Trophoblast cell (in vitro differentiated cells and primary cell): ENCODE measurements around the gene ATXN7L3B.

Experiments
- DNase-seq, 2 donors: peaks; one replicate each; pipeline ENCODE4 v3.0.0-alpha.2; 2016
- H2AFZ ChIP-seq: 2 replicates; pipeline ENCODE4 v1.6.1; 2013; ENCODE audit warnings: low read length, moderate library complexity, mild to moderate bottlenecking; ENCODE audit not compliant: insufficient read depth, poor library complexity
- H2AK5ac ChIP-seq: 2 replicates; pipeline ENCODE4 v1.6.1; 2013; ENCODE audit warnings: mild to moderate bottlenecking, low read length
- H2BK120ac ChIP-seq: 2 replicates; pipeline ENCODE4 v1.6.1; 2013; ENCODE audit warnings: low read length, mild to moderate bottlenecking, moderate library complexity; ENCODE audit not compliant: insufficient read depth, poor library complexity
- H2BK12ac ChIP-seq: 2 replicates; pipeline ENCODE4 v1.6.1; 2013; ENCODE audit warnings: mild to moderate bottlenecking, low read length, moderate library complexity
- H2BK5ac ChIP-seq: 2 replicates; pipeline ENCODE4 v1.6.1; 2013; ENCODE audit warnings: low read length, low read depth, moderate library complexity, mild to moderate bottlenecking; ENCODE audit not compliant: poor library complexity
- H3K14ac ChIP-seq: 2 replicates; pipeline ENCODE4 v1.6.1; 2013; ENCODE audit warnings: mild to moderate bottlenecking, low read length
- H3K18ac ChIP-seq: 2 replicates; pipeline ENCODE4 v1.6.1; 2013; ENCODE audit warnings: mild to moderate bottlenecking, low read length
- H3K23ac ChIP-seq: 2 replicates; pipeline ENCODE4 v1.6.1; 2013; ENCODE audit warnings: low read length
- H3K27ac ChIP-seq: 2 replicates; pipeline ENCODE4 v1.5.1; 2013; ENCODE audit warnings: low read depth, mild to moderate bottlenecking, inconsistent platforms, low read length, moderate library complexity
- H3K27me3 ChIP-seq: 2 replicates; pipeline ENCODE4 v1.6.1; 2013; ENCODE audit warnings: inconsistent platforms, mild to moderate bottlenecking, low read length, moderate library complexity; ENCODE audit not compliant: insufficient read depth
- H3K36me3 ChIP-seq, 2 experiments: 1 replicate in 1 of 2; 2 replicates in 1 of 2; pipeline ENCODE4 v1.6.1; 2013; ENCODE audit warnings: low read length in 2 of 2, mild to moderate bottlenecking in 2 of 2, moderate library complexity in 1 of 2; ENCODE audit not compliant: insufficient read depth in 2 of 2, control insufficient read depth in 1 of 2
- H3K4ac ChIP-seq: 2 replicates; pipeline ENCODE4 v1.6.1; 2013; ENCODE audit warnings: low read depth, mild to moderate bottlenecking, low read length, moderate library complexity
- H3K4me1 ChIP-seq, 2 experiments: 1 replicate in 1 of 2; 2 replicates in 1 of 2; pipeline ENCODE4 v1.6.1; 2013; ENCODE audit warnings: low read length in 2 of 2, mild to moderate bottlenecking in 2 of 2, moderate library complexity in 1 of 2; ENCODE audit not compliant: insufficient read depth in 2 of 2, control insufficient read depth in 1 of 2
- H3K4me2 ChIP-seq: 2 replicates; pipeline ENCODE4 v1.6.1; 2013; ENCODE audit warnings: inconsistent platforms, mild to moderate bottlenecking, low read length, moderate library complexity
- H3K4me3 ChIP-seq: 2 replicates; pipeline ENCODE4 v1.5.1; 2013; ENCODE audit warnings: mild to moderate bottlenecking, low read depth, low read length, inconsistent platforms
- H3K79me1 ChIP-seq: one replicate; pipeline ENCODE4 v1.6.1; 2013; ENCODE audit warnings: low read length
- H3K79me2 ChIP-seq: 2 replicates; pipeline ENCODE4 v1.6.1; 2013; ENCODE audit warnings: low read length, mild to moderate bottlenecking; ENCODE audit not compliant: control insufficient read depth, insufficient read depth, poor library complexity
- H3K9ac ChIP-seq: 2 replicates; pipeline ENCODE4 v1.6.1; 2013; ENCODE audit warnings: mild to moderate bottlenecking, low read length
- H3K9me3 ChIP-seq: 2 replicates; pipeline ENCODE4 v1.6.1; 2013; ENCODE audit warnings: low read depth, mild to moderate bottlenecking, control low read depth, inconsistent platforms, low read length; ENCODE audit not compliant: insufficient read depth
- H4K12ac ChIP-seq: 2 replicates; pipeline ENCODE4 v1.6.1; 2013; ENCODE audit warnings: low read depth, mild to moderate bottlenecking, low read length, moderate library complexity
- H4K8ac ChIP-seq: 2 replicates; pipeline ENCODE4 v1.6.1; 2013; ENCODE audit warnings: low read depth, mild to moderate bottlenecking, low read length, moderate library complexity
- H4K91ac ChIP-seq: one replicate; pipeline ENCODE4 v1.6.1; 2013; ENCODE audit warnings: low read depth, mild to moderate bottlenecking, low read length, moderate library complexity
- WGBS: extraction: QIAGEN DNeasy Blood & Tissue Kit; methylation state at CpG from one replicate; pipeline ENCODE4 v1.1.7; 2013; ENCODE audit warnings: missing lambda C conversion rate; ENCODE audit not compliant: insufficient read length, insufficient coverage; ENCODE audit errors: extremely low coverage; 5-methylcytosine and 5-hydroxymethylcytosine counted together

Gene ATXN7L3B

GRCh38 chr12:74530676-74531075 lies 7.0 kb upstream of the ATXN7L3B start:
- Histone ChIP-seq H3K4me3 (no peak overlapping the region), H3K27me3 (no peaks in the 10 kb centered on the region), H4K12ac (no peak overlapping the region), H3K79me1 (no peaks in the 10 kb centered on the region), H2AFZ (no peak overlapping the region), H3K9me3 (no peaks in the 10 kb centered on the region), H2BK12ac (no peak overlapping the region), H2BK5ac (no peak overlapping the region), H4K8ac (no peak overlapping the region), H3K14ac (no peak overlapping the region), H3K4ac (no peak overlapping the region), H3K9ac (no peak overlapping the region), H2AK5ac (no peak overlapping the region), H3K23ac (no peak overlapping the region), H3K18ac (no peak overlapping the region), H3K4me1 (no peaks in the 10 kb centered on the region), H3K79me2 (no peaks in the 10 kb centered on the region), H2BK120ac (no peak overlapping the region), H3K36me3 (no peaks in the 10 kb centered on the region), H3K4me2 (no peak overlapping the region), H4K91ac (no peak overlapping the region), H3K27ac (no peak overlapping the region)
- WGBS, result no CpG with 5 or more reads among the region's 2 CpGs
- DNase-seq, result peak in 1 of 2 donors; percentile 41

GRCh38 chr12:74535536-74535935 lies 2.1 kb upstream of the ATXN7L3B start:
- Histone ChIP-seq H3K4me2 (no peak overlapping the region), H3K9ac (no peak overlapping the region), H3K23ac (no peak overlapping the region), H3K9me3 (no peaks in the 10 kb centered on the region), H3K14ac (no peak overlapping the region), H2BK120ac (no peak overlapping the region), H3K79me1 (peaks cover 6% of the 10 kb centered on the region), H3K4me1 (peaks cover 5 to 12% of the 10 kb centered on the region in 2 experiments), H4K12ac (no peak overlapping the region), H3K4me3 (no peak overlapping the region), H3K27ac (no peak overlapping the region), H2AFZ (no peak overlapping the region), H3K4ac (no peak overlapping the region), H2AK5ac (no peak overlapping the region), H3K18ac (no peak overlapping the region), H3K27me3 (no peaks in the 10 kb centered on the region), H2BK5ac (no peak overlapping the region), H4K8ac (no peak overlapping the region), H3K36me3 (no peaks in the 10 kb centered on the region), H2BK12ac (no peak overlapping the region), H3K79me2 (peaks cover 18% of the 10 kb centered on the region), H4K91ac (no peak overlapping the region)
- WGBS, result no CpG with 5 or more reads among the region's 5 CpGs
- peak in 1 of 2 donors; percentile 14 for DNase-seq

DNA sequence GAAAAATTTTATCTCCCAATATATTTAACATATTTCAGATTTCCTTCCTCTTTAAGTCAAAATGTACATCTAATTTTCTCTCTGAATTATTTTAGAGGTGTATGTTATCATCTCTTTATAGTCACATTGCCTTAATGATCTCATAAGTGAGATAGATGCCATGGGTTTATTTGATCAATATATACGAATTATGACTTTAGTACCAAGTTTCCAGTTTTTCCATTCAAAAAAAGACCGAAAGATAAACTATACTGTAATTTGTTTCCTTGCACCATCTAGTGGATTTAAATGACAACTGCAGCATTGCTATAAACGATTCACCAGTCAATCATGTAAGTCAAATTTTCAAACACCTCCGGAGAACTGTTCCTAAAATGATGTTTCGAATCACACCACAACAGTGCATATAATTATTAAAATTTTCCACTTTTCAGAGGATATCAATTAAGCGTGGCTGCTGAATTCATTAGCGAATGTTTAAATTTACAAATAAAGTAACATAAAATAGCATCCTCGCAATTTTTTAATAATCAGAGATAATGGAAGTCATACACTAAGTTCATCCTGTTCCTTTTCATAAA lies 419 bp upstream of the ATXN7L3B start:
- peaks cover 18% of the 10 kb centered on the region for H3K79me2 ChIP-seq
- no peak overlapping the region for H2BK12ac ChIP-seq
- H2BK5ac ChIP-seq, result no peak overlapping the region
- peaks cover 5 to 12% of the 10 kb centered on the region in 2 experiments for H3K4me1 ChIP-seq
- no peak overlapping the region for H2AK5ac ChIP-seq
- no peak overlapping the region for H3K4me3 ChIP-seq
- WGBS, result no CpG with 5 or more reads among the region's 8 CpGs
- H4K12ac ChIP-seq, result no peak overlapping the region
- H3K14ac ChIP-seq, result no peak overlapping the region
- no peak overlapping the region for H3K9ac ChIP-seq
- no peak overlapping the region for H3K18ac ChIP-seq
- peak; percentile 15 to 91 for DNase-seq
- H3K9me3 ChIP-seq, result no peaks in the 10 kb centered on the region
- H3K79me1 ChIP-seq, result peaks cover 6% of the 10 kb centered on the region
- H3K36me3 ChIP-seq, result peaks cover 2% of the 10 kb centered on the region in 2 experiments
- peak overlapping the region; percentile 61 for H3K4me2 ChIP-seq
- H3K27me3 ChIP-seq, result no peaks in the 10 kb centered on the region
- H3K4ac ChIP-seq, result no peak overlapping the region
- H4K8ac ChIP-seq, result no peak overlapping the region
- no peak overlapping the region for H4K91ac ChIP-seq
- no peak overlapping the region for H2BK120ac ChIP-seq
- H3K27ac ChIP-seq, result no peak overlapping the region
- no peak overlapping the region for H2AFZ ChIP-seq
- no peak overlapping the region for H3K23ac ChIP-seq

GRCh38 chr12:74538491-74539258 lies 1.0 kb downstream of the ATXN7L3B start:
- no peaks in the 10 kb centered on the region for H3K9me3 ChIP-seq
- no peak for DNase-seq
- H2BK5ac ChIP-seq, result no peak overlapping the region
- H3K4me1 ChIP-seq, result peaks cover 5 to 12% of the 10 kb centered on the region in 2 experiments
- H4K12ac ChIP-seq, result no peak overlapping the region
- no peaks in the 10 kb centered on the region for H3K27me3 ChIP-seq
- no peak overlapping the region for H2BK120ac ChIP-seq
- peak overlapping the region; percentile 80 for H3K4ac ChIP-seq
- no peak overlapping the region for H2BK12ac ChIP-seq
- no peak overlapping the region for H3K27ac ChIP-seq
- H2AFZ ChIP-seq, result no peak overlapping the region
- peak overlapping the region; percentile 61 for H3K4me2 ChIP-seq
- peak overlapping the region; percentile 88 for H3K4me3 ChIP-seq
- no CpG with 5 or more reads among the region's 7 CpGs for WGBS
- no peak overlapping the region for H3K23ac ChIP-seq
- H2AK5ac ChIP-seq, result no peak overlapping the region
- H3K9ac ChIP-seq, result no peak overlapping the region
- no peak overlapping the region for H3K18ac ChIP-seq
- H3K14ac ChIP-seq, result no peak overlapping the region
- H4K8ac ChIP-seq, result no peak overlapping the region
- H4K91ac ChIP-seq, result no peak overlapping the region
- peaks cover 2% of the 10 kb centered on the region in 2 experiments for H3K36me3 ChIP-seq
- peaks cover 18% of the 10 kb centered on the region for H3K79me2 ChIP-seq
- H3K79me1 ChIP-seq, result peaks cover 6% of the 10 kb centered on the region
